ENCODE measurements around the gene GRK5.

GRK5 gene

DNA sequence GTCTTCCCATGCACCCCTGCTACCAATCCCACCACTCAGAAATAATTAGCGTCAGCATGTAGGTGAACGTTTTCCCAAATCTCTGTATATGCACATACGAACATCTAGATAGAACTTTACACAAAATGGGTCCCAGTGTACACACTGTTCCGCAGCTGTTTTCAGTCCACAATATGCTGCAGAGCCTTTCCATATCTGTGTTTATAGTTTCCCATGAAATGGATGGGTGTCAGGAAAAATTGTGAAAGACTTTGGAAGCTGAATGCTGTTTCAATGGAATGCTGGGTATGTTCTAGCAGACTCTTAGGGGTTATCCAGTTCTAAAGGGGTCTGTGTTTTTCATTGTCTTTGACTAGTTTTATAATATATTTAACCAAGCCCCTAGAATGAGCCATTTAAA, 13.8 kb downstream of the GRK5 start:
- no peak overlapping the region for H3K4me2 ChIP-seq (ENCODE audit: low read depth, low read length, poor library complexity, severe bottlenecking)
- H3K9ac ChIP-seq (ENCODE audit: low read length), result no peak overlapping the region
- H3F3A ChIP-seq (ENCODE audit: insufficient read depth), result no peaks in the 10 kb centered on the region
- H3K27ac ChIP-seq (ENCODE audit: low read depth, low read length), result no peak overlapping the region
- no peaks in the 10 kb centered on the region for H3K36me3 ChIP-seq (ENCODE audit: low read length)
- no peak overlapping the region for H3K4me3 ChIP-seq (ENCODE audit: insufficient read depth, low read length, poor library complexity, severe bottlenecking)
- TF ChIP-seq, protein P1, sequence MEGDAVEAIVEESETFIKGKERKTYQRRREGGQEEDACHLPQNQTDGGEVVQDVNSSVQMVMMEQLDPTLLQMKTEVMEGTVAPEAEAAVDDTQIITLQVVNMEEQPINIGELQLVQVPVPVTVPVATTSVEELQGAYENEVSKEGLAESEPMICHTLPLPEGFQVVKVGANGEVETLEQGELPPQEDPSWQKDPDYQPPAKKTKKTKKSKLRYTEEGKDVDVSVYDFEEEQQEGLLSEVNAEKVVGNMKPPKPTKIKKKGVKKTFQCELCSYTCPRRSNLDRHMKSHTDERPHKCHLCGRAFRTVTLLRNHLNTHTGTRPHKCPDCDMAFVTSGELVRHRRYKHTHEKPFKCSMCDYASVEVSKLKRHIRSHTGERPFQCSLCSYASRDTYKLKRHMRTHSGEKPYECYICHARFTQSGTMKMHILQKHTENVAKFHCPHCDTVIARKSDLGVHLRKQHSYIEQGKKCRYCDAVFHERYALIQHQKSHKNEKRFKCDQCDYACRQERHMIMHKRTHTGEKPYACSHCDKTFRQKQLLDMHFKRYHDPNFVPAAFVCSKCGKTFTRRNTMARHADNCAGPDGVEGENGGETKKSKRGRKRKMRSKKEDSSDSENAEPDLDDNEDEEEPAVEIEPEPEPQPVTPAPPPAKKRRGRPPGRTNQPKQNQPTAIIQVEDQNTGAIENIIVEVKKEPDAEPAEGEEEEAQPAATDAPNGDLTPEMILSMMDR (IDR thresholded peaks at IDR 0.05; ENCODE audit: insufficient read depth, low read length, poor library complexity, severe bottlenecking), result no peak
- no peak for TF ChIP-seq EZH2phosphoT487 (conservative IDR thresholded peaks at IDR 0.05; ENCODE audit: low read length)
- H3K9me3 ChIP-seq (ENCODE audit: insufficient read depth, low read length), result no peaks in the 10 kb centered on the region
- no peaks in the 10 kb centered on the region for H4K20me1 ChIP-seq (ENCODE audit: low read depth, low read length)
- no peaks in the 10 kb centered on the region for H3K27me3 ChIP-seq (ENCODE audit: low read length)
- H2AFZ ChIP-seq (ENCODE audit: low read depth, low read length, severe bottlenecking), result no peak overlapping the region
- no peaks in the 10 kb centered on the region for H3K9me2 ChIP-seq (replicated peaks; ENCODE audit: insufficient read depth, low read length)
- no peaks in the 10 kb centered on the region for H3K79me2 ChIP-seq (ENCODE audit: insufficient read depth, low read length)

- Histone ChIP-seq H3K36me3 (ENCODE audit: low read length) (no peaks in the 10 kb centered on the region), H3K4me3 (ENCODE audit: insufficient read depth, low read length, poor library complexity, severe bottlenecking) (no peak overlapping the region), H3K9me3 (ENCODE audit: insufficient read depth, low read length) (no peaks in the 10 kb centered on the region), H3K79me2 (ENCODE audit: insufficient read depth, low read length) (no peaks in the 10 kb centered on the region), H2AFZ (ENCODE audit: low read depth, low read length, severe bottlenecking) (no peak overlapping the region), H3K27me3 (ENCODE audit: low read length) (no peaks in the 10 kb centered on the region), H3F3A (ENCODE audit: insufficient read depth) (no peaks in the 10 kb centered on the region), H3K4me2 (ENCODE audit: low read depth, low read length, poor library complexity, severe bottlenecking) (no peak overlapping the region), H3K9me2 (replicated peaks; ENCODE audit: insufficient read depth, low read length) (no peaks in the 10 kb centered on the region), H3K27ac (ENCODE audit: low read depth, low read length) (no peak overlapping the region), H4K20me1 (ENCODE audit: low read depth, low read length) (no peaks in the 10 kb centered on the region), H3K9ac (ENCODE audit: low read length) (no peak overlapping the region)
- TF ChIP-seq, protein P1 (IDR thresholded peaks at IDR 0.05; ENCODE audit: insufficient read depth, low read length, poor library complexity, severe bottlenecking), result no peak
- TF ChIP-seq EZH2phosphoT487 (conservative IDR thresholded peaks at IDR 0.05; ENCODE audit: low read length), result no peak
These were observed 14.3 kb downstream of the GRK5 start for GRCh38 chr10:119221666-119222065.

GRCh38 chr10:119222537-119222936, 15.2 kb downstream of the GRK5 start:
- H3K9ac ChIP-seq (ENCODE audit: low read length), result no peak overlapping the region
- H3K9me3 ChIP-seq (ENCODE audit: insufficient read depth, low read length), result no peaks in the 10 kb centered on the region
- H3F3A ChIP-seq (ENCODE audit: insufficient read depth), result no peaks in the 10 kb centered on the region
- H3K36me3 ChIP-seq (ENCODE audit: low read length), result no peaks in the 10 kb centered on the region
- H3K9me2 ChIP-seq (replicated peaks; ENCODE audit: insufficient read depth, low read length), result no peaks in the 10 kb centered on the region
- no peak overlapping the region for H3K4me3 ChIP-seq (ENCODE audit: insufficient read depth, low read length, poor library complexity, severe bottlenecking)
- H3K79me2 ChIP-seq (ENCODE audit: insufficient read depth, low read length), result no peaks in the 10 kb centered on the region
- H3K27ac ChIP-seq (ENCODE audit: low read depth, low read length), result no peak overlapping the region
- H3K27me3 ChIP-seq (ENCODE audit: low read length), result no peaks in the 10 kb centered on the region
- H2AFZ ChIP-seq (ENCODE audit: low read depth, low read length, severe bottlenecking), result no peak overlapping the region
- H4K20me1 ChIP-seq (ENCODE audit: low read depth, low read length), result no peaks in the 10 kb centered on the region
- no peak for TF ChIP-seq EZH2phosphoT487 (conservative IDR thresholded peaks at IDR 0.05; ENCODE audit: low read length)
- TF ChIP-seq, protein P1 (IDR thresholded peaks at IDR 0.05; ENCODE audit: insufficient read depth, low read length, poor library complexity, severe bottlenecking), result no peak
- H3K4me2 ChIP-seq (ENCODE audit: low read depth, low read length, poor library complexity, severe bottlenecking), result no peak overlapping the region
